Activated T-helper 1 cell treated with Interleukin-2 at 50 U/mL for 16 hours (primary cell): ENCODE measurements around the gene PPP2R3C.
A peak's percentile ranks its signal among the peaks of the same experiment; 100 is the strongest.
"Not testable (repeated sequence)": the region's sequence is repeated elsewhere in the genome, so short reads cannot be mapped to it uniquely, and the experiment has no call there.

Experiments
- DNase-seq: peaks from one replicate; pipeline ENCODE4 v3.0.0-alpha.2; 2020; ENCODE audit warnings: low read depth

Gene PPP2R3C

DNA sequence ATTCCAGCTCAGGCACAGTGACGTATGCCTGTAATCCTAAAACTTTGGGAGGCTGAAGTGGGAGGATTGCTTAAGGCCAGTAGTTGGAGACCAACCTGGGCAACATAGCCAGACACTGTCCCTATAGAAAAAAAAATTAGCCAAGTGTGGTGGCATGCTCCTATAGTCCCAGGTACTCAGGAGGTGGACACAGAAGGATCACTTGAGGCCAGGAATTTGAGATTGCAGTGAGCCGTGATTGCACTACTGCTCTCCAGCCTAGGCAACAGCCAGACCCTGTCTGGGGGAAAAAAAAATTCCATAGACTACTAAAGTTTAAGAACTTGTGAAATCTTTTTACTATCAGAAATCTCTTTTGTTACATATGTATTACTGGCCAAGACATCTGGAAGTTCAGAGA lies 69.2 kb downstream of the PPP2R3C start:
- DNase-seq: no peak

DNA sequence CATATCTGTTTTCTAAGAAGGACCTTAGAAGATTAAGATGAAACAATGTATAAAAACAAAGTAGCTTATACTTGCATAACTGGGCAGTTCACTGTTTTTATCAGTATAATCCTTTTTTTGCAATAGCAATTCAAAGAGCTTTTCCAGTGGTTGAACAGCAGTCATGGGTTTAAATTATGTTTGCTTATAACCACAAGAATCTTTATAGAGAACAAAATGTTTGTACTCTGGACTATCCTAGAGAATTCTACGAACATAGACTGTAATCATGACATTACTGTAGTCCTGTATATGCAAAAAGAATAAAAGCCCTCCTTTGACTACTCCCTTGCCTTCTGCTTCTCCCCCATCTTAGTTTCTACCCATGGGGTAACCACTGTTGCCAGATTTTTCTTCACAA lies 70.0 kb downstream of the PPP2R3C start:
- no peak for DNase-seq

DNA sequence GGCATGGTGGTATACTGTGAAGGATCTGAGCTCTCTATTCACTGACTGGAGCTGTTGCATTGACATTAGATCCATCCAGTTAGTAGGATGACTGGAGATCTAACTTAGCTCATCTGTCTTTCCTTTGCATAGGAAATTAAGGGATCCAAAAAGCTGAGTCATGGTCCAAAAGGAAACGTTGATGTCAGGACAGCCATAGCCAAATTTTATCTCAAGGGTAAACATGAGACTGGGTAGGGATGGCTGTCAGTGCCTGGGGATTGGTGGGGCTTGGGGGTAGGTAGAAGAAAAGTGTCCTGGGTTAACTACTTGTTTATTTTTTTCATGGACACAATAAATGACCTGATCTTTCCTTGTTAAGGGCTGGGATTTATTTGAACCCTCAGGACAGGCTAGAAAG lies 71.1 kb downstream of the PPP2R3C start:
- no peak for DNase-seq

DNA sequence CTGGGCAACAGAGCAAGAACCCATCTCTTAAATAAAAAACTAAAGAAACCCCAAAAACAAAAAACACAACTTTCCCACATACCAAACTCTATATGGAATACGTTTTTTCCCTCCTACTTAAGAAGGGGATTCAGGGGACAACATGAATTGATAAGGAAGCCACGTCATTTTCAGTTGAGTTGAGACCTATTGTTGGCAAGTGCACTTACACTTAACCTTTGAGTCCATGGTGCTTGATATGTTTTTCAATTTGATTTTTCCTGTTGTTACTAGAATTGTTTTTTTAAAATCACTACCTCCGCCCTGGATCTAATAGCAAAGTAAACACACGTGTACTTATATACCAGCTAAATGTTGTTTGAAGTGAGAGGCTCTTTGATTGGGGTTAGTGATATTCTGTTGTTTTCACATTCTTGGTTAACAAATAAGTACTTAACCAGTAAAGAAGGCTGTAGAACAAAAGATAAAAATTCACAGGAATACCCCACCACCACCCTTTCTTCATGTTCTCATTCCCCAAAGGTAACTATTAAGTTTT lies 73.7 kb downstream of the PPP2R3C start:
- DNase-seq: no peak

DNA sequence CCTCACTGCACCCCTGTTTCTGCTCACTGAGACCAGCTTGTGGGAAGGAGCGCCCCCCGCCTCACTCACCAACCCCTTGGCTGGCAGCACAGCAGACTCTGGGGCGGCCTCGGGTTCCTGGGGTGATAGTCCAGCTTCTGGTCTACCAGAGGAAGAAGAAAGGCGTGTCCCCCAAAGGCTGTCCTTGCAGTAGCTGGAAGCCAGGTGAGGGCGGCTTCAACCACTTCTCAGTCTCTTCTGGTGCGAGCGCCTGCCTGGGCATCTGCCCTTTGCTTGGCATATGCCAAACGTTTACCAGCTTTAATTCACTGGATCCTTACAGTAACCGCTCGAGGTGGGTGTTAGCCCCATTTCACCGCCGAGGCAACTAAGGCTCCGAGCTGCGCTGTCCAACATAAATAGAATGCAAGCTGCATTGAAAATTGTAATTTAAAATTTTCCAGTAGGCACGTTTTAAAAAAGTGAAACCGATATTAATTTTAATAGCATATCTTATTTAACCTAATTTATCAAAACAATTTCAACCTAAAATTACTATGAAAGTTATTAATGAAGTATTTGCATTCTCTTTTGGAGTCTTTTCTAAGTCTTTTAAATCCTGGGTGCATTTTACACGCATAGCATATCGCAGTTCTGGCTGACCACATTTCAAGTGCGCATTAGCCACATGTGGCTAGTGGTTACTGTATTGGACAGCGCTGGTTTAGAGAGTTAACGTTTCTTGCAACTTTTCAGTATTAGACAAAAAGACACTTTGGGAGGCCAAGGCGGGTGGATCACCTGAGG lies 74.8 kb downstream of the PPP2R3C start:
- DNase-seq: no peak

DNA sequence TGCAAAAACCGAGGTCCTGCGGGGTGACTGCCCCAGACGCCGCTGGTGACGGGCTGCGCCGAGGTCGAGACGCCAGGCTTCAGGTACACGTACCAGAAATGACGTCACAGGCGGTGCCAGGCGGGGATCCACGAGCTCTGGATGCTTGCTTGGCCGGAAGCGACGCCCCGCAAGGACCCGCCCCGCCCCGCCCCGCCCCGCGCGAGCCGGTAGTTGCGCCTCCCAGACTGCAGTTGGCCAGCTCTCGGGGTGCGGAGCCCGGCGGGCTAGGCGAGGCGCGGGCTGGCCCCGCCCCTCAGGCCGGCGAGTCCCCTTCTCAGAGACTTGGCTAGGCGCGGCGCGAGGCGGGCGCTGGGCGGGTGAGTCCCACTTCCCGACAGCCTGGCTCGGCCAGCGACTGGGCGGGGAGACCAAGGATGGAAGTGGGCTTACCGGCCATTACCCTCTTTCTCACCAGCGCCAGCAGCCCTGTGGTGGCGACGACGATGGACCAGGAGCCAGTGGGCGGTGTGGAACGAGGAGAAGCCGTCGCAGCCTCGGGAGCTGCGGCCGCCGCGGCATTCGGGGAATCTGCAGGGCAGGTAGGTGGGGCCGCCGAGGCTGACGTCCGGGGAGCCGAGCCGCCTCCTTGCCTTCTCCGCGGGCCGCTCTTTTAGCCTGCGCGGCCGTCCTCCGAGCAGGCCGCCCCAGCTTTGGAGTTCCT lies 75.6 kb downstream of the PPP2R3C start, which contains the start of gene FAM177A1:
TSS of gene FAM177A1 (plus strand) at position 225 of the 703 bp plus-strand sequence. CDS start at position 417, 192 bp downstream.
- peak; percentile 98 for DNase-seq

DNA sequence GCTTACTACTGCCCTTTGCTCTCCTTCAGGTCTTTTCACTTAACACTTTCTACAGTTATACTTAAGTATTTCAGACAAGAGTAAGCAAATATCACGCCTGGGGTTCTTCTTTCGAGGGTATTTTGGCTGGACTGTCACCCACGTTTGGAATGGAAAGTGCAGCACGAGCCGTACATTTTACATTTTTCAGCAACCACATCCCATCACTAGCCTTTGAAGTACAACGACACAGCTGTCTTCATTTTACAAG lies 76.1 kb downstream of the PPP2R3C start:
- no peak for DNase-seq

DNA sequence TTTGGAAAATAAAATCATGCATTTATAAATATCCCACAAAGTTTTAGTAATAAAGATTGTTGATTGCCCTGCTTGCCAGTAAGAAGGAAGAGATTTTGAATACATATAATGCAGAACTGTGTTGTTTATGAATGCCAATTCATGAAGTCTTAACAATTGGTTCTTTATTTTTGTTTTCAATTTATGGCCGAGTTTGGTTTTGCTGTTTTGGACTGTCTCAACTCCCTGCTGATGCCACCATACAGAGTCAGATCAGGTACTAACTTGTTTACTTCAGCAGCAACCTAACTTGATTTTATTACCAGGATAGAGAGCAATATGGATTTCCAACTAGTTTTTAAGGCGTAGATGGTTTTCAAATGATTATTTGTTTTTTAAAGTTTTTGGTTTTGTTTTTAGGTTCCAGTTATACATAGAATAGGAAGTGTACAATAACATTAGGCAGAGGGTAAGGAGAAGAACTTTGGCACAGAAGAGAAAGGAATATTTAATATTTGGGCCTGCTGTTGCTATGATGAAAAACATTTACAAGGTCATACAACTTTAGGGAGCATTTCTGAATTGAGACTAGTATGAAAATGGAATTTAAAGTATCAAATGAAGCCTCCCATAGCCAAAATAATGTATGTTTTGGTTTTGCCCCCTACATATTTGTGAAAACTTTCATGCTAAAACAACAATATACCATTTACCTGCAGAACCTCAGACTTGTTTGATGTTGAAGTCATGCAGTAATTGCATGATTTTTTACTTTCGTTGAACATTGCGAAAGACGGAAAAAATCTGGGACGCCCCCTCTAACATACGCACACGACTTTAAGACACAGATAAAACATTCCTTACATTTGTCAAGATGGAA lies 76.6 kb downstream of the PPP2R3C start:
- DNase-seq: no peak

DNA sequence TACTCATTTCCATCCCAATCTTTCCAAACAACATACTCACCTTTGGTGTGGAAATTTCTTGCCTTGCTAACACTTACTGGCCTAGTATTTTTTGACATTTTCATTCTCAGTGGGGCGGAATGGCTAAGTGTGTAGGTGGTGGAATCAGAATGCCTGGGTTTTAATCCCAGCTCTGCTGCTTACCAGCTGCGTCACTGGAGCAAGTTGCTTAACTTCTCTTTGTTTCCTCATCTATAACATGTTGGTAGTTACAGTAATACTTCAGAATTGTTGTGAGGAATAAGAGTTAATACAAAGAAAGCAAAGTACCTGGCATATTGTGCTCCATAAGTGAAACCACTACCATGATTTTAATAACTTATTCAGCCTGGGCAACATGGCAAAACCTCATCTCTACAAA lies 78.7 kb downstream of the PPP2R3C start:
- DNase-seq: no peak

DNA sequence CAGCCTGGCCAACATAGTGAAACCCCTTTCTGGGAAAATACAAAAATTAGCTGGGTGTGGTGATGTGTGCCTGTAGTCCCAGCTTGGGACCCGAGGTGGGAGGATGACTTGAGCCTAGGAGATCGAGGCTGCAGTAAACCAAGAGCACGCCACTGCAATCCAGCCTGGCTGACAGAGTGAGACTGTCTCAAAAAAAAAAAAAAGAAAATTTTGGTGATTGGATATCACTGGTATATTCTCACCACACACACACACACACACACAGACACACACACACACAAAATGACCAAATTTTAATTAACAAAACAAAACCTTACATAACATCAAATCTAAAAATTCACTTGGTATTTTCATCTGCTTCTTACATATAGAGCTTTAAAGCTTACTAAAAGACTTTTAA lies 79.2 kb downstream of the PPP2R3C start:
- no peak for DNase-seq

DNA sequence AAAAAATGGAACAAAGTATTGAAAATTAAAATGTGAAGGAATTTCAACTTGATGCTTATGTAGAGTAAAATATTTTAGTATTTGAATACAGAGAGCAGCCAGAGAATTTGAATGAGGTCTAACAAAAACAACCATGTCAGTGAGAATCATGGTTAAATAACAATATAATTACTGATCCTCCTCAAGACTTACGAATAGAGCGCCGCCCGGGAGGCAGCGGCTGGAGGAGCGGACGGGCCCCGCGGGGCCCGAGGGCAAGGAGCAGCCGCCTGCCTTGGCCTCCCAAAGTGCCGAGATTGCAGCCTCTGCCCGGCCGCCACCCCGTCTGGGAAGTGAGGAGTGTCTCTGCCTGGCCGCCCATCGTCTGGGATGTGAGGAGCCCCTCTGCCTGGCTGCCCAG lies 83.5 kb downstream of the PPP2R3C start:
- not testable (repeated sequence) for DNase-seq
